ENCODE results near the gene PJVK.

DNA sequence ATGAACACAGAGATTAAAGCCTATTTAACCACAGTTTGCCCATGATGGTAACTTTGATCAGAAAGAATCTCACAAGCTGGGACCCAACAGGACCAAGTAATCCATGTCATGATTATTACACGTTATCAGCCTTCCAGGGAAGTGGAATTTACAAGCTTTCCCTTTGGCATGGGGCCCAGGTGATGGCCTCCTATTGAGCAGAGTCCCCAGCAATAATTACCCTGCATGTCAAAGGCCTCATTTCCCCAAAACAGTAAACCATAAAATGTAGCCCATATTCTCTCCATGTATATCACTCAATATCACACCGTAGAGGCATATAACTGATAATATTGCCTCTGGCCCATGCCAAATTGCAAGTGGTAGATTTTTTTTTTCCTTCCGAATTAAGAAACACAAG, 39.1 kb upstream of the PJVK start:
- no peak for TF ChIP-seq POLR2A (IDR thresholded peaks at IDR 0.05)
- no peak for TF ChIP-seq CTCF (IDR thresholded peaks at IDR 0.05)

All from prostate gland (tissue), 2 donors.